ENCODE results near the gene PTX4.

PTX4 gene

GRCh38 chr16:1477033-1477432 is 11.7 kb downstream of the PTX4 start:
- no peak for TF ChIP-seq CTCF (IDR thresholded peaks at IDR 0.05; ENCODE audit: low read length, missing control alignments)
- no peak for DNase-seq (ENCODE audit: low read depth)
- no peak overlapping the region for H3K4me3 ChIP-seq (replicated peaks; ENCODE audit: low read depth, low read length)

GRCh38 chr16:1475552-1476114 is 13.1 kb downstream of the PTX4 start:
- TF ChIP-seq CTCF (IDR thresholded peaks at IDR 0.05; ENCODE audit: low read length, missing control alignments): no peak
- no peak for DNase-seq (ENCODE audit: low read depth)
- H3K4me3 ChIP-seq (replicated peaks; ENCODE audit: low read depth, low read length): peak overlapping the region; percentile 81

- DNase-seq (ENCODE audit: low read depth): peak; percentile 88
- TF ChIP-seq CTCF (IDR thresholded peaks at IDR 0.05; ENCODE audit: low read length, missing control alignments): no peak
Observed at GRCh38 chr16:1474796-1475551, 13.8 kb downstream of the PTX4 start, which contains the start of gene CLCN7. TSS of gene CLCN7 (minus strand) at chr16:1475028. CDS start at chr16:1474974, 54 bp downstream.

GRCh38 chr16:1474082-1474795 is 14.5 kb downstream of the PTX4 start:
- no peak for TF ChIP-seq CTCF (IDR thresholded peaks at IDR 0.05; ENCODE audit: low read length, missing control alignments)
- DNase-seq (ENCODE audit: low read depth): peak; percentile 11
- H3K4me3 ChIP-seq (replicated peaks; ENCODE audit: low read depth, low read length): peak overlapping the region; percentile 81

More at GRCh38 chr16:1474796-1475551, 13.8 kb downstream of the PTX4 start, which contains the start of gene CLCN7:
- H3K4me3 ChIP-seq (replicated peaks; ENCODE audit: low read depth, low read length): peak within 1 kb of the TSS; percentile 81

GRCh38 chr16:1472974-1473373 is 15.8 kb downstream of the PTX4 start:
- H3K4me3 ChIP-seq (replicated peaks; ENCODE audit: low read depth, low read length): no peak overlapping the region
- TF ChIP-seq CTCF (IDR thresholded peaks at IDR 0.05; ENCODE audit: low read length, missing control alignments): no peak

GRCh38 chr16:1471569-1472194 is 17.1 kb downstream of the PTX4 start:
- H3K4me3 ChIP-seq (replicated peaks; ENCODE audit: low read depth, low read length): no peak overlapping the region
- DNase-seq (ENCODE audit: low read depth): no peak
- no peak for TF ChIP-seq CTCF (IDR thresholded peaks at IDR 0.05; ENCODE audit: low read length, missing control alignments)

More at GRCh38 chr16:1472974-1473373, 15.8 kb downstream of the PTX4 start:
- no peak for DNase-seq (ENCODE audit: low read depth)
